GM12878 (cell line): Measurements from ENCODE around the gene IL4I1. TPM values are rescaled to one million over a fixed set of nuclear protein-coding genes. Genes with fewer than 3 reads are reported as not detected.

Experiments
- ATAC-seq: fragments of 200-7000 bp; cut with Tn5 transposase; 3 replicates; pipeline ENCODE4 v1.9.1; 2020; ENCODE audit warnings: mild to moderate bottlenecking, moderate library complexity
- BruUV-seq: library from RNA; stranded (reverse); fragments of 400-500 nt; replicated peaks from 2 replicates; lab custom pipeline; 2021; lab: Mats Ljungman, UMichigan
- CTCF ChIA-PET: fragments of 300-600 bp; sonication (Branson Sonifier 250); formaldehyde crosslinking; extraction: SDS; loops from one replicate; lab custom pipeline; 2021; ENCODE audit warnings: inconsistent platforms; lab: Yijun Ruan, JAX
- POLR2A ChIA-PET: fragments of 350-600 bp; formaldehyde crosslinking; extraction: SDS; loops from one replicate; lab custom pipeline; 2021; ENCODE audit warnings: inconsistent platforms; lab: Charles Lee
- RAD21 ChIA-PET: fragments of 300-600 bp; sonication (Branson Sonifier 250); formaldehyde crosslinking; loops from one replicate; lab custom pipeline; 2023; ENCODE audit warnings: antibody characterized with exemption; ENCODE audit not compliant: unreplicated experiment; lab: Charles Lee
- SMC1A ChIA-PET: fragments of 300-600 bp; sonication (Branson Sonifier 250); formaldehyde crosslinking; loops from one replicate; lab custom pipeline; 2023; ENCODE audit not compliant: unreplicated experiment, uncharacterized antibody; lab: Charles Lee
- DNase-seq: peaks from one replicate; pipeline ENCODE4 v3.0.0-alpha.2; 2011; ENCODE audit warnings: low read depth, low spot score
- FAIRE-seq: peaks from 3 replicates; lab custom pipeline; 2011; peaks lifted over from hg19 to GRCh38; lab: Jason Lieb, UNC
- H2AFZ ChIP-seq: 2 replicates; pipeline ENCODE4 v1.6.0; 2011; ENCODE audit warnings: low read depth, low read length, control low read depth; ENCODE audit not compliant: control insufficient read depth
- H3K27ac ChIP-seq: 2 replicates; pipeline ENCODE4 v1.5.1; 2011; ENCODE audit warnings: control low read depth; ENCODE audit not compliant: control insufficient read depth, insufficient read depth
- H3K27me3 ChIP-seq, 2 experiments: replicated peaks in 1 of 2; 2 replicates each; pipeline versions ENCODE4 v1.6.0 to v1.6.1; 2011; ENCODE audit warnings: low read length in 1 of 2; ENCODE audit not compliant: control insufficient read depth in 2 of 2, insufficient read depth in 2 of 2
- H3K36me3 ChIP-seq, 2 experiments: 2 replicates each; pipeline ENCODE4 v1.5.1; 2011; ENCODE audit warnings: low read length in 1 of 2; ENCODE audit not compliant: control insufficient read depth in 2 of 2, insufficient read depth in 2 of 2
- H3K4me1 ChIP-seq: 2 replicates; pipeline ENCODE4 v1.6.1; 2011; ENCODE audit warnings: mild to moderate bottlenecking, low read length, moderate library complexity, mixed read lengths; ENCODE audit not compliant: control insufficient read depth, insufficient read depth
- H3K4me2 ChIP-seq: 2 replicates; pipeline ENCODE4 v1.6.0; 2011; ENCODE audit warnings: control low read depth; ENCODE audit not compliant: control insufficient read depth, insufficient read depth
- H3K4me3 ChIP-seq: fragments of 200-600 bp; sonication (generic); 2 replicates; pipeline ENCODE4 v1.5.1; 2016
- H3K79me2 ChIP-seq: 2 replicates; pipeline ENCODE4 v1.6.0; 2011; ENCODE audit warnings: low read length; ENCODE audit not compliant: control insufficient read depth, insufficient read depth
- H3K9ac ChIP-seq: 2 replicates; pipeline ENCODE4 v1.8.0; 2011; ENCODE audit warnings: low read length, control low read depth, mixed read lengths; ENCODE audit not compliant: control insufficient read depth, insufficient read depth
- H3K9me3 ChIP-seq: replicated peaks from 3 replicates; pipeline ENCODE4 v1.5.1; 2011; ENCODE audit warnings: mild to moderate bottlenecking, low read length; ENCODE audit not compliant: control insufficient read depth, insufficient read depth
- H4K20me1 ChIP-seq: 2 replicates; pipeline ENCODE4 v1.6.0; 2011; ENCODE audit not compliant: control insufficient read depth, insufficient read depth
- ATF7 ChIP-seq: fragments of 450-650 bp; IDR thresholded peaks from 2 replicates; pipeline ENCODE4 v1.6.1; 2016; ENCODE audit warnings: low read depth, mild to moderate bottlenecking
- CREB1 ChIP-seq: IDR thresholded peaks from 2 replicates; pipeline ENCODE4 v1.6.1; 2012; ENCODE audit warnings: low read depth, mild to moderate bottlenecking, inconsistent platforms
- IKZF1 ChIP-seq: fragments of 450-650 bp; conservative IDR thresholded peaks from 2 replicates; pipeline ENCODE4 v1.6.1; 2017; ENCODE audit warnings: antibody characterized with exemption, mild to moderate bottlenecking
- IRF4 ChIP-seq: IDR thresholded peaks from 2 replicates; pipeline ENCODE4 v1.6.1; 2011; ENCODE audit warnings: low read depth, low read length
- MTA3 ChIP-seq: IDR thresholded peaks from 2 replicates; pipeline ENCODE4 v1.6.1; 2012; ENCODE audit warnings: low read length, inconsistent platforms, borderline replicate concordance
- MYB ChIP-seq: fragments of 150-350 bp; IDR thresholded peaks from 2 replicates; pipeline ENCODE4 v1.6.1; 2014; ENCODE audit warnings: mild to moderate bottlenecking, low read depth, low read length, borderline replicate concordance
- NBN ChIP-seq: fragments of 450-650 bp; IDR thresholded peaks from 2 replicates; pipeline ENCODE4 v1.6.1; 2016
- PBX3 ChIP-seq: IDR thresholded peaks from 2 replicates; pipeline ENCODE4 v1.6.1; 2011; ENCODE audit warnings: mild to moderate bottlenecking, low read depth, low read length, moderate library complexity; ENCODE audit not compliant: insufficient replicate concordance
- PML ChIP-seq: IDR thresholded peaks from 2 replicates; pipeline ENCODE4 v1.6.1; 2012; ENCODE audit warnings: low read length, inconsistent platforms
- POU2F2 ChIP-seq: IDR thresholded peaks from 3 replicates; pipeline ENCODE4 v1.6.1; 2011; ENCODE audit warnings: low read depth, mild to moderate bottlenecking, low read length, borderline replicate concordance
- RBBP5 ChIP-seq: fragments of 200-600 bp; sonication (generic); conservative IDR thresholded peaks from 2 replicates; pipeline ENCODE4 v1.6.1; 2016
- RUNX3 ChIP-seq: IDR thresholded peaks from 2 replicates; pipeline ENCODE4 v1.6.1; 2012; ENCODE audit warnings: low read length, inconsistent platforms
- SMARCA5 ChIP-seq: fragments of 450-650 bp; IDR thresholded peaks from 2 replicates; pipeline ENCODE4 v1.6.1; 2017; ENCODE audit warnings: mild to moderate bottlenecking
- SMC3 ChIP-seq: IDR thresholded peaks from 2 replicates; pipeline ENCODE4 v1.6.1; 2011; ENCODE audit warnings: low read length, improper control_type of control experiment, borderline replicate concordance
- TAF1 ChIP-seq: IDR thresholded peaks from 2 replicates; pipeline ENCODE4 v1.6.1; 2011; ENCODE audit warnings: mild to moderate bottlenecking, low read depth, low read length, borderline replicate concordance
- WGBS: methylation state at CpG from one replicate; pipeline ENCODE4 v1.1.6; 2016; ENCODE audit warnings: low lambda C conversion rate; ENCODE audit not compliant: insufficient replicate concordance, insufficient coverage; ENCODE audit errors: missing lambda C conversion rate; 5-methylcytosine and 5-hydroxymethylcytosine counted together
- in situ Hi-C: fragments of 300-500 bp; cut with MboI; formaldehyde crosslinking; loops from 9 replicates; pipeline ENCODE4 v1.14.3; 2018; ENCODE audit warnings: mixed read lengths
- intact Hi-C: fragments of 100-400 bp; cut with micrococcal nuclease; formaldehyde crosslinking; loops from one replicate; pipeline ENCODE4 v1.14.2; 2022; ENCODE audit not compliant: unreplicated experiment
- polyA plus RNA-seq, 11 experiments: library from polyadenylated mRNA; depleted of rRNA in 4 of 11; unstranded in 6 of 11; stranded (reverse) in 5 of 11; fragments of >200 nt; fragmentation: Nextera tagmentation in 4 of 11; fragmentation: Illumina TruSeq in 1 of 11; extraction: Ambion mirVana in 4 of 11; extraction: Trizol in 1 of 11; gene quantifications; 1 replicate in 1 of 11; 2 replicates in 10 of 11; pipeline versions ENCODE4 v1.2.1 to v1.2.3, GENCODE V29; 2011 to 2016; ENCODE audit warnings: inconsistent platforms in 2 of 11, missing spikeins in 2 of 11, low read depth in 1 of 11
- total RNA-seq, 4 experiments: library from RNA; depleted of rRNA in 3 of 4; stranded (reverse); fragments of >200 nt in 3 of 4; fragmentation: Illumina TruSeq in 1 of 4; extraction: Trizol in 1 of 4; gene quantifications; 2 replicates each; pipeline versions ENCODE4 v1.2.1 to v1.2.3, GENCODE V29; 2013 to 2021
- TF ChIP-seq, protein P1 (sequence below): fragments of 450-650 bp; IDR thresholded peaks from 2 replicates; pipeline ENCODE4 v1.6.1; 2017; ENCODE audit warnings: mild to moderate bottlenecking
- TF ChIP-seq, protein P2 (sequence below): fragments of 450-650 bp; conservative IDR thresholded peaks from 2 replicates; pipeline ENCODE4 v1.6.1; 2017; ENCODE audit warnings: mild to moderate bottlenecking, moderate library complexity

IL4I1 gene
- total and polyA plus RNA-seq, 10 of the 15 experiments (the other 5 are each of a cell fraction or from before 2014, with no cell fraction given), result 0.62 to 83.8 (median 42.8) TPM

GRCh38 chr19:49924004-49924880 lies 27.6 kb upstream of the IL4I1 start:
- in situ Hi-C loops, result no loop called here
- no TSS peak for BruUV-seq
- Histone ChIP-seq H3K27me3 (no peaks in the 10 kb centered on the region), H3K27ac (peak overlapping the region; percentile 52), H3K79me2 (peaks cover 96% of the 10 kb centered on the region), H3K4me2 (peak overlapping the region; percentile 76), H3K4me3 (peak overlapping the region; percentile 59), H3K36me3 (peaks cover 14 to 33% of the 10 kb centered on the region in 2 experiments), H3K4me1 (peaks cover 42% of the 10 kb centered on the region), H4K20me1 (no peaks in the 10 kb centered on the region), H2AFZ (no peak overlapping the region), H3K9me3 (no peaks in the 10 kb centered on the region), H3K9ac (peak overlapping the region; percentile 25; the same call in 1 of the 2 replicates)
- DNase-seq (peak; percentile 56), FAIRE-seq (no peak), ATAC-seq (peak; percentile 22)
- 52% methylated on average over 25 of the region's 25 CpGs for whole genome bisulfite sequencing
- ChIA-PET RAD21 (interaction anchor here (0.9 to 1.2 kb wide), 4 partner anchors 11 to 31 kb away, joined by 3 to 5 read pairs (median 4); no protein-coding TSS in a partner anchor), SMC1A (interaction anchor here (1.2 kb wide), 1 partner anchor 13 kb away, joined by 3 read pairs; no protein-coding TSS in a partner anchor), POLR2A (interaction anchor here (0.5 to 1.6 kb wide), 8 partner anchors 11 to 613 kb away, joined by 3 to 5 read pairs (median 4); partner anchors contain the start of gene IL4I1), CTCF (interaction anchor here (0.8 kb wide), 1 partner anchor 13 kb away, joined by 3 read pairs; no protein-coding TSS in a partner anchor)
- intact Hi-C loops, result no loop called here
- TF ChIP-seq SMARCA5 (no peak), RBBP5 (no peak), IKZF1 (peak; percentile 81), MTA3 (no peak), PML (no peak), ATF7 (peak; percentile 40; the same call in 1 of the 2 replicates), PBX3 (peak; percentile 81), RUNX3 (peak; percentile 73), TAF1 (peak; percentile 60; the same call in 1 of the 2 replicates), IRF4 (0 out of 2 replicates have a peak, but pooled peaks have one; percentile 28), NBN (0 out of 2 replicates have a peak, but pooled peaks have one; percentile 32), POU2F2 (peak; percentile 24; the same call in 1 of the 3 replicates), SMC3 (peak; percentile 28; the same call in 1 of the 2 replicates), CREB1 (no peak), MYB (no peak)
- TF ChIP-seq, protein P1, sequence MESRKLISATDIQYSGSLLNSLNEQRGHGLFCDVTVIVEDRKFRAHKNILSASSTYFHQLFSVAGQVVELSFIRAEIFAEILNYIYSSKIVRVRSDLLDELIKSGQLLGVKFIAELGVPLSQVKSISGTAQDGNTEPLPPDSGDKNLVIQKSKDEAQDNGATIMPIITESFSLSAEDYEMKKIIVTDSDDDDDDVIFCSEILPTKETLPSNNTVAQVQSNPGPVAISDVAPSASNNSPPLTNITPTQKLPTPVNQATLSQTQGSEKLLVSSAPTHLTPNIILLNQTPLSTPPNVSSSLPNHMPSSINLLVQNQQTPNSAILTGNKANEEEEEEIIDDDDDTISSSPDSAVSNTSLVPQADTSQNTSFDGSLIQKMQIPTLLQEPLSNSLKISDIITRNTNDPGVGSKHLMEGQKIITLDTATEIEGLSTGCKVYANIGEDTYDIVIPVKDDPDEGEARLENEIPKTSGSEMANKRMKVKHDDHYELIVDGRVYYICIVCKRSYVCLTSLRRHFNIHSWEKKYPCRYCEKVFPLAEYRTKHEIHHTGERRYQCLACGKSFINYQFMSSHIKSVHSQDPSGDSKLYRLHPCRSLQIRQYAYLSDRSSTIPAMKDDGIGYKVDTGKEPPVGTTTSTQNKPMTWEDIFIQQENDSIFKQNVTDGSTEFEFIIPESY, result no peak
- TF ChIP-seq, protein P2, sequence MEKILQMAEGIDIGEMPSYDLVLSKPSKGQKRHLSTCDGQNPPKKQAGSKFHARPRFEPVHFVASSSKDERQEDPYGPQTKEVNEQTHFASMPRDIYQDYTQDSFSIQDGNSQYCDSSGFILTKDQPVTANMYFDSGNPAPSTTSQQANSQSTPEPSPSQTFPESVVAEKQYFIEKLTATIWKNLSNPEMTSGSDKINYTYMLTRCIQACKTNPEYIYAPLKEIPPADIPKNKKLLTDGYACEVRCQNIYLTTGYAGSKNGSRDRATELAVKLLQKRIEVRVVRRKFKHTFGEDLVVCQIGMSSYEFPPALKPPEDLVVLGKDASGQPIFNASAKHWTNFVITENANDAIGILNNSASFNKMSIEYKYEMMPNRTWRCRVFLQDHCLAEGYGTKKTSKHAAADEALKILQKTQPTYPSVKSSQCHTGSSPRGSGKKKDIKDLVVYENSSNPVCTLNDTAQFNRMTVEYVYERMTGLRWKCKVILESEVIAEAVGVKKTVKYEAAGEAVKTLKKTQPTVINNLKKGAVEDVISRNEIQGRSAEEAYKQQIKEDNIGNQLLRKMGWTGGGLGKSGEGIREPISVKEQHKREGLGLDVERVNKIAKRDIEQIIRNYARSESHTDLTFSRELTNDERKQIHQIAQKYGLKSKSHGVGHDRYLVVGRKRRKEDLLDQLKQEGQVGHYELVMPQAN, result peak; percentile 14; the same call in 1 of the 2 replicates
